ENCODE measurements around the gene FTO.
A peak's percentile ranks its signal among the peaks of the same experiment; 100 is the strongest.

FTO gene

GRCh38 chr16:53771655-53772497 is 67.9 kb downstream of the FTO start:
- no peak overlapping the region for H3K4me3 ChIP-seq (ENCODE audit: low read depth, low read length)
- TF ChIP-seq CTCF (IDR thresholded peaks at IDR 0.05; ENCODE audit: borderline replicate concordance, insufficient read depth, low read depth, low read length), result no peak

GRCh38 chr16:53773150-53773846 is 69.3 kb downstream of the FTO start:
- no peak overlapping the region for H3K4me3 ChIP-seq (ENCODE audit: low read depth, low read length)
- peak; percentile 46; the same call in 1 of the 2 replicates for TF ChIP-seq CTCF (IDR thresholded peaks at IDR 0.05; ENCODE audit: borderline replicate concordance, insufficient read depth, low read depth, low read length)

GRCh38 chr16:53773881-53774280 is 69.9 kb downstream of the FTO start:
- no peak overlapping the region for H3K4me3 ChIP-seq (ENCODE audit: low read depth, low read length)
- no peak for TF ChIP-seq CTCF (IDR thresholded peaks at IDR 0.05; ENCODE audit: borderline replicate concordance, insufficient read depth, low read depth, low read length)

GRCh38 chr16:53775106-53775820 is 71.3 kb downstream of the FTO start:
- no peak overlapping the region for H3K4me3 ChIP-seq (ENCODE audit: low read depth, low read length)
- TF ChIP-seq CTCF (IDR thresholded peaks at IDR 0.05; ENCODE audit: borderline replicate concordance, insufficient read depth, low read depth, low read length), result no peak

- no peak overlapping the region for H3K4me3 ChIP-seq (ENCODE audit: low read depth, low read length)
- TF ChIP-seq CTCF (IDR thresholded peaks at IDR 0.05; ENCODE audit: borderline replicate concordance, insufficient read depth, low read depth, low read length), result no peak
Observed at GRCh38 chr16:53775821-53776431, 72.0 kb downstream of the FTO start.

GRCh38 chr16:53779186-53779585 is 75.2 kb downstream of the FTO start:
- H3K4me3 ChIP-seq (ENCODE audit: low read depth, low read length), result no peak overlapping the region
- no peak for TF ChIP-seq CTCF (IDR thresholded peaks at IDR 0.05; ENCODE audit: borderline replicate concordance, insufficient read depth, low read depth, low read length)

All from GM12875 (cell line).